HFF-Myc (cell line): ENCODE data around the gene RAB5B.

Source experiments
- DNase-seq: peaks from one replicate; pipeline ENCODE4 v3.0.0-alpha.2; 2011; ENCODE audit warnings: low read depth; ENCODE audit errors: extremely low read depth
- H3K4me3 ChIP-seq: replicated peaks from 2 replicates; pipeline ENCODE4 v1.5.1; 2011; ENCODE audit warnings: low read depth, mild to moderate bottlenecking, control low read depth, low read length
- CTCF ChIP-seq: IDR thresholded peaks from 2 replicates; pipeline ENCODE4 v1.5.1; 2012; ENCODE audit warnings: mild to moderate bottlenecking, low read depth, low read length, control low read depth; ENCODE audit errors: missing control alignments

RAB5B gene

GRCh38 chr12:56018356-56018755 is 44.5 kb downstream of the RAB5B start:
- no peak for TF ChIP-seq CTCF
- no peak overlapping the region for H3K4me3 ChIP-seq
- DNase-seq = no peak

- H3K4me3 ChIP-seq = no peak within 1 kb of the TSS
- DNase-seq = no peak
- TF ChIP-seq CTCF = no peak
These were observed 46.7 kb downstream of the RAB5B start, which contains the start of gene IKZF4 for GRCh38 chr12:56020423-56021184. IKZF4 (plus strand) TSS chr12:56021043; CDS start chr12:56021494, 451 bp downstream.

- no peak for DNase-seq
- H3K4me3 ChIP-seq = no peak overlapping the region
- TF ChIP-seq CTCF = no peak
These were observed 48.1 kb downstream of the RAB5B start for GRCh38 chr12:56021889-56022497.

- DNase-seq = no peak
- no peak for TF ChIP-seq CTCF
- H3K4me3 ChIP-seq = no peak overlapping the region
These were observed 54.8 kb downstream of the RAB5B start for GRCh38 chr12:56028511-56029165.

- TF ChIP-seq CTCF = no peak
- DNase-seq = no peak
- no peak overlapping the region for H3K4me3 ChIP-seq
These were observed 55.3 kb downstream of the RAB5B start for GRCh38 chr12:56029166-56029519.

GRCh38 chr12:56029666-56030293 is 55.9 kb downstream of the RAB5B start:
- TF ChIP-seq CTCF = peak; percentile 84
- DNase-seq = no peak
- H3K4me3 ChIP-seq = no peak overlapping the region
